HL-60 (cell line): ENCODE measurements around the gene MOV10L1.

Experiments used
- DNase-seq, 2 experiments: peaks; one replicate each; pipeline ENCODE4 v3.0.0-alpha.2; 2010 to 2020; ENCODE audit warnings: low read depth in 1 of 2, low spot score in 1 of 2
- H3K27ac ChIP-seq: fragments of 250-450 bp; sonication (Bioruptor Pico); replicated peaks from 2 replicates; pipeline ENCODE4 v1.5.1; 2020; ENCODE audit warnings: mild to moderate bottlenecking, moderate library complexity
- H3K27me3 ChIP-seq: fragments of 250-450 bp; sonication (Bioruptor Pico); 2 replicates; pipeline ENCODE4 v1.5.1; 2021; ENCODE audit warnings: mild to moderate bottlenecking, moderate library complexity; ENCODE audit not compliant: insufficient read depth, poor library complexity, severe bottlenecking
- H3K4me3 ChIP-seq: replicated peaks from 2 replicates; pipeline ENCODE4 v1.5.1; 2011; ENCODE audit warnings: mild to moderate bottlenecking, control low read depth, low read length; ENCODE audit not compliant: insufficient read depth
- GABPA ChIP-seq: IDR thresholded peaks from 2 replicates; pipeline ENCODE4 v1.6.1; 2012; ENCODE audit warnings: low read depth
- POLR2AphosphoS5 ChIP-seq: IDR thresholded peaks from 2 replicates; pipeline ENCODE4 v1.6.1; 2012; ENCODE audit warnings: low read depth
- SPI1 ChIP-seq: IDR thresholded peaks from 2 replicates; pipeline ENCODE4 v1.6.1; 2012; ENCODE audit warnings: low read depth, mild to moderate bottlenecking, borderline replicate concordance
- TF ChIP-seq, protein P1 (sequence below): IDR thresholded peaks from one replicate; pipeline ENCODE4 v1.5.1; 2011; ENCODE audit warnings: low read length, control low read depth, inconsistent platforms; ENCODE audit not compliant: insufficient read depth
- TF ChIP-seq, protein P2 (sequence below): IDR thresholded peaks from 2 replicates; pipeline ENCODE4 v1.6.1; 2012; ENCODE audit warnings: low read depth; ENCODE audit not compliant: insufficient replicate concordance

The MOV10L1 gene

DNA sequence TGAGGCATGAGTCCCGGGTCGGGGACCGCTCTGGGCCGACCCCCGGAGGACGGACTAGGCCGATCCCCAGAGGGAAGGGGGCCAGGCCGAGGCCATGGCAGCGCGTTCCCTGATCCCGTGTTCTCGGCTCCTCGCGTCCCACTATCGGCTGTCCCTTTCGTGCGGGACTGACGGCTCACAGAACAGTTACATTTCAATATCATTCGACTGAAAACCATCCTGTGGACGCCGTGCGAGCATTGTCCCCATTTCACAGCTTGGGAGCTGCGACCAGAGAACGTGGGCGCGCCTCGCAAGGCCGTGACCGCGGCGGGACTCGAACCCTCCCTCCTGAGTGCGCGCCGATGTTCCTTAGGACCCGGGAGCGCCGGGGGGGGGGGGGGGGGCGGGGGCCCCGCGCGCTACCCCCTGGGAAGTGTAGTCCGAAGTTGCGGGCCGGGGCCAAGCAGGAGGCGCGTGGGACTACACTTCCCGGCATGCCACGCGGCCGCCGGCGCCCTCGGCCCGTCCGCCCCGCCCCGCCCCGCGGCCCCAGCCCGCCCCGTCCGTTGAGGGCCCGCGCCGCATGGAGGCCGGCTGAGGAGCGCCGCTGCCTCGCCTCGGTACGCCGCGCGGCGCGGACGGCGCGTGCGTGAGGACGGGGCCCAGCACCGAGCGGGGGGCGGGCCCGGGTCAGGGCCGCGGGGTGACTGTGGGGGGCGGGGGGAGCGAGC lies 95.7 kb downstream of the MOV10L1 start, which contains the start of gene TRABD:
TSS of gene TRABD (plus strand) at position 539 of the 713 bp plus-strand sequence. CDS start 7,148 bp downstream, outside the sequence.
- H3K27ac ChIP-seq, result peak within 1 kb of the TSS; percentile 84
- H3K27me3 ChIP-seq, result no peaks in the 10 kb centered on the region
- H3K4me3 ChIP-seq, result peak within 1 kb of the TSS; percentile 75
- TF ChIP-seq SPI1 (no peak), GABPA (no peak), POLR2AphosphoS5 (peak; percentile 55)
- TF ChIP-seq, protein P1, sequence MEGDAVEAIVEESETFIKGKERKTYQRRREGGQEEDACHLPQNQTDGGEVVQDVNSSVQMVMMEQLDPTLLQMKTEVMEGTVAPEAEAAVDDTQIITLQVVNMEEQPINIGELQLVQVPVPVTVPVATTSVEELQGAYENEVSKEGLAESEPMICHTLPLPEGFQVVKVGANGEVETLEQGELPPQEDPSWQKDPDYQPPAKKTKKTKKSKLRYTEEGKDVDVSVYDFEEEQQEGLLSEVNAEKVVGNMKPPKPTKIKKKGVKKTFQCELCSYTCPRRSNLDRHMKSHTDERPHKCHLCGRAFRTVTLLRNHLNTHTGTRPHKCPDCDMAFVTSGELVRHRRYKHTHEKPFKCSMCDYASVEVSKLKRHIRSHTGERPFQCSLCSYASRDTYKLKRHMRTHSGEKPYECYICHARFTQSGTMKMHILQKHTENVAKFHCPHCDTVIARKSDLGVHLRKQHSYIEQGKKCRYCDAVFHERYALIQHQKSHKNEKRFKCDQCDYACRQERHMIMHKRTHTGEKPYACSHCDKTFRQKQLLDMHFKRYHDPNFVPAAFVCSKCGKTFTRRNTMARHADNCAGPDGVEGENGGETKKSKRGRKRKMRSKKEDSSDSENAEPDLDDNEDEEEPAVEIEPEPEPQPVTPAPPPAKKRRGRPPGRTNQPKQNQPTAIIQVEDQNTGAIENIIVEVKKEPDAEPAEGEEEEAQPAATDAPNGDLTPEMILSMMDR, result no peak
- TF ChIP-seq, protein P2, sequence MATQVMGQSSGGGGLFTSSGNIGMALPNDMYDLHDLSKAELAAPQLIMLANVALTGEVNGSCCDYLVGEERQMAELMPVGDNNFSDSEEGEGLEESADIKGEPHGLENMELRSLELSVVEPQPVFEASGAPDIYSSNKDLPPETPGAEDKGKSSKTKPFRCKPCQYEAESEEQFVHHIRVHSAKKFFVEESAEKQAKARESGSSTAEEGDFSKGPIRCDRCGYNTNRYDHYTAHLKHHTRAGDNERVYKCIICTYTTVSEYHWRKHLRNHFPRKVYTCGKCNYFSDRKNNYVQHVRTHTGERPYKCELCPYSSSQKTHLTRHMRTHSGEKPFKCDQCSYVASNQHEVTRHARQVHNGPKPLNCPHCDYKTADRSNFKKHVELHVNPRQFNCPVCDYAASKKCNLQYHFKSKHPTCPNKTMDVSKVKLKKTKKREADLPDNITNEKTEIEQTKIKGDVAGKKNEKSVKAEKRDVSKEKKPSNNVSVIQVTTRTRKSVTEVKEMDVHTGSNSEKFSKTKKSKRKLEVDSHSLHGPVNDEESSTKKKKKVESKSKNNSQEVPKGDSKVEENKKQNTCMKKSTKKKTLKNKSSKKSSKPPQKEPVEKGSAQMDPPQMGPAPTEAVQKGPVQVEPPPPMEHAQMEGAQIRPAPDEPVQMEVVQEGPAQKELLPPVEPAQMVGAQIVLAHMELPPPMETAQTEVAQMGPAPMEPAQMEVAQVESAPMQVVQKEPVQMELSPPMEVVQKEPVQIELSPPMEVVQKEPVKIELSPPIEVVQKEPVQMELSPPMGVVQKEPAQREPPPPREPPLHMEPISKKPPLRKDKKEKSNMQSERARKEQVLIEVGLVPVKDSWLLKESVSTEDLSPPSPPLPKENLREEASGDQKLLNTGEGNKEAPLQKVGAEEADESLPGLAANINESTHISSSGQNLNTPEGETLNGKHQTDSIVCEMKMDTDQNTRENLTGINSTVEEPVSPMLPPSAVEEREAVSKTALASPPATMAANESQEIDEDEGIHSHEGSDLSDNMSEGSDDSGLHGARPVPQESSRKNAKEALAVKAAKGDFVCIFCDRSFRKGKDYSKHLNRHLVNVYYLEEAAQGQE, result no peak
- peak; percentile 78 to 83 for DNase-seq

DNA sequence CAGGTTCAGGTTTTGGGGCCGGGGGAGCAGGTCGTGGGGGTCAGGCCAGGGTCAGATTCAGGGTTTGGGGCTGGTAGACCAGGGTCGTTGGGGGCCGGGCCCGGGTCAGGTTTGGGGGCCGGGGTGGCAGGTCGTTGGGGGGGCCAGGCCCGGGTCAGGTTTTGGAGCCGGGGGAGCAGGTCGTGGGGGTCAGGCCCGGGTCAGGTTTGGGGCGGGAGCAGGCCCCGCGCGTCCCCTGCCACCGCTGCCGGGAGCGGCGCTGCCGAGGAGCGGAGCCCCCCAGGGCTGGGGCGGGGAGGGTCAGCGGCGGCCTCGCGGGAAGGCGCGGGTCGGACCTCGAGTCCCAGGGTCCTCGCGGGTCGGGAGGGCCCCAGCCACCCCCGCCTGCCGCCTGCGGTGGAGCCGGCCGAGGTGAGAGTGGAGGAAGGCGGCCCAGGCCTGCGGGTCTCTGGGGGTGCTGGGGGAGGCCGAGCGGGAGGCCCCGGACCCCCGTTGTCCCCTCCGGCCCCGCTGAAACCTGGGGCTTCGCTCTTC lies 96.4 kb downstream of the MOV10L1 start:
- TF ChIP-seq POLR2AphosphoS5 (no peak), SPI1 (no peak), GABPA (no peak)
- TF ChIP-seq, protein P2, result no peak
- TF ChIP-seq, protein P1, result no peak
- Histone ChIP-seq H3K4me3 (peak overlapping the region; percentile 75), H3K27me3 (no peaks in the 10 kb centered on the region), H3K27ac (peak overlapping the region; percentile 75)
- DNase-seq, result no peak

DNA sequence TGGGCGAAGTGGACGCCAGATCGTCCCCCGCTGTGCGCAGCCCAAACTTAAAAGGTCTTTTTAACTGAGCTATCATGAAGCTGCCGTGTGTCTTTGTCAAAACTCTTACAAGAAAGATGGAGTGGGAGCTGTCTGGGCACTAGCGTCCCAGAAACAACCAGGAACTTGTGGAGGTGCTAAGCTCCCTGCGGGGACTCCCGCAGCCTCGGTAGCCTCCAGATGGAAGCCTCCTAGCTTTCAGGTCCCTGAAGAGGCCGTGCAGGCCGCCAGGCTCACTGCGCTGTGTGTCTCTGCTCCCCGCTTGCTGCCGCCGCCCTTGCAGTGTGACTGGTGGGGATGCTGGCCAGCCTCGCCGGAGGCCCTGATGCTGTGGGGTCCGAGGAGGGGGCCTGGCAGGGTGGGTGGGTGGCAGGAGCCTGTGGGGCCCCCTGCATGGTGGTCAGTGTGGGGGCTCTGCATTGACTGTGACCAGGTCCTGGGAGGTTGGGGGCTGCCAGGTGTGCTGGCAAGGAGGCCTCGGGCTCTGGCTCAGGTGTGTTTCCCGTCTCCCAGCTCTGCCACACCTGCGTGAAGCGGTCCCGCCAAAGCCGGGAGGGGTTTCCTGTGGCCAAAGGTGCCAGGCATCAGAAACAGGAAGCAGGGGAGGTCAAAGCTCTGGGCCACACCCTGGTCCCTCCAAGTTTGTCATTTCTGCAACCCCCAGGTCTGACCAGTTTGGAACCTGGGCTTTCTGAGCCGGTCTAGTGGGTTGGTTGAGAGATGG lies 97.1 kb downstream of the MOV10L1 start:
- Histone ChIP-seq H3K4me3 (peak overlapping the region; percentile 75), H3K27ac (peak overlapping the region; percentile 75), H3K27me3 (no peaks in the 10 kb centered on the region)
- DNase-seq, result peak in 1 of 2 experiments; percentile 47
- no peak for TF ChIP-seq GABPA
- TF ChIP-seq SPI1, result peak; percentile 10; the same call in 1 of the 2 replicates
- TF ChIP-seq, protein P1, result no peak
